Smooth muscle cell (in vitro differentiated cells): ENCODE measurements around the gene PLXNA4. TPM values are rescaled to one million over a fixed set of nuclear protein-coding genes. Genes with fewer than 3 reads are reported as not detected.

Experiments
- DNase-seq: peaks from one replicate; lab custom pipeline; 2025; ENCODE audit not compliant: unreplicated experiment; lab: John Stamatoyannopoulos, UW
- H2AFZ ChIP-seq: fragments of 200-600 bp; sonication (generic); 2 replicates; pipeline ENCODE4 v1.6.0; 2016; ENCODE audit warnings: antibody characterized with exemption, low read depth, mild to moderate bottlenecking
- H3F3A ChIP-seq: fragments of 200-600 bp; sonication (generic); 2 replicates; pipeline ENCODE4 v1.6.0; 2017; ENCODE audit warnings: antibody characterized with exemption, low read depth
- H3K27ac ChIP-seq: fragments of 200-600 bp; sonication (generic); 2 replicates; pipeline ENCODE4 v1.5.1; 2016; ENCODE audit warnings: low read depth, mild to moderate bottlenecking
- H3K27me3 ChIP-seq: fragments of 200-600 bp; sonication (generic); 2 replicates; pipeline ENCODE4 v1.6.1; 2016; ENCODE audit warnings: low read depth, mild to moderate bottlenecking
- H3K36me3 ChIP-seq: fragments of 200-600 bp; sonication (generic); 2 replicates; pipeline ENCODE4 v1.5.1; 2016; ENCODE audit warnings: low read depth
- H3K4me1 ChIP-seq: fragments of 200-600 bp; sonication (generic); 2 replicates; pipeline ENCODE4 v1.5.1; 2016; ENCODE audit warnings: low read depth
- H3K4me2 ChIP-seq: fragments of 200-600 bp; sonication (generic); 2 replicates; pipeline ENCODE4 v1.6.0; 2016; ENCODE audit warnings: mild to moderate bottlenecking
- H3K4me3 ChIP-seq: fragments of 200-600 bp; sonication (generic); 2 replicates; pipeline ENCODE4 v1.5.1; 2016; ENCODE audit warnings: mild to moderate bottlenecking
- H3K79me2 ChIP-seq: fragments of 200-600 bp; sonication (generic); 2 replicates; pipeline ENCODE4 v1.6.0; 2016; ENCODE audit warnings: low read depth, mild to moderate bottlenecking
- H3K9ac ChIP-seq: fragments of 200-600 bp; sonication (generic); 2 replicates; pipeline ENCODE4 v1.6.0; 2016; ENCODE audit warnings: low read depth
- H3K9me3 ChIP-seq: fragments of 200-600 bp; sonication (generic); replicated peaks from 2 replicates; pipeline ENCODE4 v1.5.1; 2016; ENCODE audit warnings: low read depth
- H4K20me1 ChIP-seq: fragments of 200-600 bp; sonication (generic); 2 replicates; pipeline ENCODE4 v1.6.0; 2016; ENCODE audit warnings: low read depth
- WGBS: methylation state at CpG from one replicate; pipeline ENCODE4 v1.1.7; 2016; ENCODE audit warnings: low lambda C conversion rate; 5-methylcytosine and 5-hydroxymethylcytosine counted together
- polyA plus RNA-seq: library from polyadenylated mRNA; unstranded; fragments of >200 nt; fragmentation: Nextera tagmentation; extraction: Ambion mirVana; gene quantifications from 2 replicates; pipeline ENCODE4 v1.2.1, GENCODE V29; 2016
- total RNA-seq: library from RNA; depleted of rRNA; stranded (reverse); fragments of >200 nt; gene quantifications from 2 replicates; pipeline ENCODE4 v1.2.3, GENCODE V29; 2014
- TF ChIP-seq, protein P1 (sequence below): fragments of 200-600 bp; sonication (generic); IDR thresholded peaks from 2 replicates; pipeline ENCODE4 v1.5.1; 2017; ENCODE audit warnings: borderline replicate concordance, mild to moderate bottlenecking, antibody characterized with exemption; ENCODE audit not compliant: insufficient read depth, poor library complexity, severe bottlenecking

The PLXNA4 gene
- total and polyA plus RNA-seq, 2 experiments from 2014 or later: 8.5 to 9.9 TPM

DNA sequence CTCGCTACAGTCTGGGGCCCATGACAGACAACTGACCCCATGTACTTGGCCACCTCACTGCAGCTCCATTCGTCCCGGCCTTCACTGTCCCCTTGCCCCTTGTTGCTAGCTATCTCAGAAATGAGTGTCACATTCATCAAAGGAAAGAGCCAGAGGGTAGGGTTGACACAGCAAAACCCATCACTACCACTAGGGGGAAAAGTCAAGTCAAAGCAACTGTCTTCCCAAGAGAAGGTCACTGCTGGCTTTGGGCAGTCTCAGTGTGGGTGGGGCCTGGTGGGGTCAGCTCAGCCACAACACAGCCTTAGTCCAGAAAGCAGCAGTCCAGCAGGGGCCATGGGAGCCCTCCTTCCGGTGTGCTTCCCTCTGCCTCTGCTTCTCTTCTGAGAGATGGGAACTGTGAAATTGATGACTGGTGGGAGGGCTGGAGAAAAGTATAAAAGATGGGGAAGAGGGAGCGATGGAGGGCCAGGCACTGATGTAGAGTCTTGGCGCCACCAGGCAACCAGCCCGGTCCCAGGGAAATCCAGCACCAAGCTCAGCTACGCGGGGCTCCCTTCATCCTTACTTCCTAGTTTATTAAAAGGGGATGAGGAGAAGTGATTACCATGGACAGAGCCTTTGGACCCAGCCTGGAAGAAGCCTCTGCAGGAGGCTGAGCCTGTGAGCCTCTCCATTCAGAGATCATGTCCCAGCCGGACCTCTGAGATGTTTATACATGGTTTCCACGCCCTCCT, 58.0 kb downstream of the PLXNA4 start:
- WGBS: 88% methylated on average over 11 of the region's 11 CpGs
- no peak overlapping the region for H3K4me2 ChIP-seq
- TF ChIP-seq, protein P1, sequence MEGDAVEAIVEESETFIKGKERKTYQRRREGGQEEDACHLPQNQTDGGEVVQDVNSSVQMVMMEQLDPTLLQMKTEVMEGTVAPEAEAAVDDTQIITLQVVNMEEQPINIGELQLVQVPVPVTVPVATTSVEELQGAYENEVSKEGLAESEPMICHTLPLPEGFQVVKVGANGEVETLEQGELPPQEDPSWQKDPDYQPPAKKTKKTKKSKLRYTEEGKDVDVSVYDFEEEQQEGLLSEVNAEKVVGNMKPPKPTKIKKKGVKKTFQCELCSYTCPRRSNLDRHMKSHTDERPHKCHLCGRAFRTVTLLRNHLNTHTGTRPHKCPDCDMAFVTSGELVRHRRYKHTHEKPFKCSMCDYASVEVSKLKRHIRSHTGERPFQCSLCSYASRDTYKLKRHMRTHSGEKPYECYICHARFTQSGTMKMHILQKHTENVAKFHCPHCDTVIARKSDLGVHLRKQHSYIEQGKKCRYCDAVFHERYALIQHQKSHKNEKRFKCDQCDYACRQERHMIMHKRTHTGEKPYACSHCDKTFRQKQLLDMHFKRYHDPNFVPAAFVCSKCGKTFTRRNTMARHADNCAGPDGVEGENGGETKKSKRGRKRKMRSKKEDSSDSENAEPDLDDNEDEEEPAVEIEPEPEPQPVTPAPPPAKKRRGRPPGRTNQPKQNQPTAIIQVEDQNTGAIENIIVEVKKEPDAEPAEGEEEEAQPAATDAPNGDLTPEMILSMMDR: peak; percentile 39
- no peak for DNase-seq
- no peaks in the 10 kb centered on the region for H3F3A ChIP-seq
- H3K4me3 ChIP-seq: no peak overlapping the region
- no peaks in the 10 kb centered on the region for H3K79me2 ChIP-seq
- H3K9me3 ChIP-seq: no peaks in the 10 kb centered on the region
- no peak overlapping the region for H3K9ac ChIP-seq
- no peak overlapping the region for H3K27ac ChIP-seq
- no peaks in the 10 kb centered on the region for H3K36me3 ChIP-seq
- peaks cover under 1% of the 10 kb centered on the region for H3K27me3 ChIP-seq
- no peak overlapping the region for H2AFZ ChIP-seq
- no peaks in the 10 kb centered on the region for H3K4me1 ChIP-seq
- H4K20me1 ChIP-seq: no peaks in the 10 kb centered on the region

DNA sequence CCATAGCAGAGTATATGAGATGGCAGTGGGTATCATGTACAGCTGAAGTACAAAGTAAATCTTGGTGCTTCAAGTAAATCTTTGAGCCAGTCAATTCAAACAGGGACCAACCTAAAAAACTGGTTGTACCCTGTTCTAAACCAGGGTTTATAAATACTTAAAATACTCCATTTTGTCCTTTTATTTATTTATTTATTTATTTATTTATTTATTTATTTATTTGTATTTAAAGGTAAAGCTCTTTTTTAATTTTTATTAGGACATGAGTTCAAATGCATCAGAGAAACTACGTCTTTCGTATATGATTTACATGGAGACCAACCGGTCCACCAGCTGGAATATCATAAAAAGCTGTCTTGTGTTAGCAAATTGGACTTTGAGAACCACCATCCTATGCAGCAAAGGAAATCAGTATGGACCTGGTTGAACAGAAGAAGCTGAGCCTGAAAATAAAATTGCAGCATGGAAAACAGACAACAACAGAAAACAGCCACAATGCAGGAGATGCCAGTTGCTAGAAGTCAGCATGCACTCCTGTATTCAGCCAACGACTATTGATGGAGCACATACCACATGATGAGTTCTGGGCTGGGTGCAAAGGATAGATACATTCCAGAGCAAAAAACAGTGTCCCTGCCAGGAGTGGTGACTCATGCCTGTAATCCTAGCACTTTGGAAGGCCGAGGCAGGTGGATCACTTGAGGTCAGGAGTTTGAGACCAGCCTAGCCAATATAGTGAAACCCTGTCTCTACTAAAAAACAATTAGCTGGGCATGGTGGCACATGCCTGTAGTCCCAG, 60.0 kb downstream of the PLXNA4 start:
- H3K36me3 ChIP-seq: no peaks in the 10 kb centered on the region
- H3K9me3 ChIP-seq: no peaks in the 10 kb centered on the region
- H3F3A ChIP-seq: no peaks in the 10 kb centered on the region
- no peaks in the 10 kb centered on the region for H3K79me2 ChIP-seq
- H4K20me1 ChIP-seq: no peaks in the 10 kb centered on the region
- H3K9ac ChIP-seq: no peak overlapping the region
- H2AFZ ChIP-seq: no peak overlapping the region
- no peaks in the 10 kb centered on the region for H3K4me1 ChIP-seq
- no peak overlapping the region for H3K27ac ChIP-seq
- TF ChIP-seq, protein P1: no peak
- no peak overlapping the region for H3K4me2 ChIP-seq
- no peak for DNase-seq
- no peak overlapping the region for H3K4me3 ChIP-seq
- WGBS: 70% methylated on average over 5 of the region's 5 CpGs
- H3K27me3 ChIP-seq: peaks cover 4% of the 10 kb centered on the region

DNA sequence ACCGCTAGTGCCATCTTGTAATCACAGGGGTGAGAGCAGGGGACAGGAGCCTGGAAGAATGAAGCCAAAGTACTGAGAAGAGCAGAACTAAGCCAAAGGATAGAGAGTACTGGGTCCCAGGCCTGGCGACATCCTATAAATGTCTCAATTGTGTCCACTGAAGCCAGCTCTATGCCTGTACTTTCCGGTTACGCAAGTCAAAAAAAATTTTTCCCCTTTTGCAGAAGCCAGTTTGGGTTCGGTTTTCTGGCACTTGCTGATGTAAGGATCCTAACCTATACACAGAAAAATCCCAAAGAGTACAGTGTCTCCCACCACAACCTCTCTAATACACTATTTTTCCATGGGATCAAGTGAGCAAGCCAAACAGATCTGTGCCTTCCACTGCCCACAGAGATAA, 61.1 kb downstream of the PLXNA4 start:
- H2AFZ ChIP-seq: no peak overlapping the region
- no peak overlapping the region for H3K9ac ChIP-seq
- no peaks in the 10 kb centered on the region for H3K36me3 ChIP-seq
- no peaks in the 10 kb centered on the region for H3F3A ChIP-seq
- H3K4me1 ChIP-seq: no peaks in the 10 kb centered on the region
- H3K27ac ChIP-seq: no peak overlapping the region
- no peak for DNase-seq
- H4K20me1 ChIP-seq: no peaks in the 10 kb centered on the region
- TF ChIP-seq, protein P1: no peak
- H3K79me2 ChIP-seq: no peaks in the 10 kb centered on the region
- H3K27me3 ChIP-seq: peaks cover 4% of the 10 kb centered on the region
- H3K4me3 ChIP-seq: no peak overlapping the region
- 92% methylated on average over 5 of the region's 5 CpGs for WGBS
- no peaks in the 10 kb centered on the region for H3K9me3 ChIP-seq
- H3K4me2 ChIP-seq: no peak overlapping the region
